GM21515 (cell line): ENCODE measurements around the gene TSPAN32.
"Not testable (repeated sequence)": the region's sequence is repeated elsewhere in the genome, so short reads cannot be mapped to it uniquely, and the experiment has no call there.

Experiments
- ATAC-seq: cut with Tn5 transposase; IDR thresholded peaks from one replicate; pipeline ENCODE4 v1.9.1; 2021; ENCODE audit not compliant: unreplicated experiment

Gene TSPAN32

GRCh38 chr11:2280208-2280607 is 21.6 kb upstream of the TSPAN32 start:
- no peak for ATAC-seq

DNA sequence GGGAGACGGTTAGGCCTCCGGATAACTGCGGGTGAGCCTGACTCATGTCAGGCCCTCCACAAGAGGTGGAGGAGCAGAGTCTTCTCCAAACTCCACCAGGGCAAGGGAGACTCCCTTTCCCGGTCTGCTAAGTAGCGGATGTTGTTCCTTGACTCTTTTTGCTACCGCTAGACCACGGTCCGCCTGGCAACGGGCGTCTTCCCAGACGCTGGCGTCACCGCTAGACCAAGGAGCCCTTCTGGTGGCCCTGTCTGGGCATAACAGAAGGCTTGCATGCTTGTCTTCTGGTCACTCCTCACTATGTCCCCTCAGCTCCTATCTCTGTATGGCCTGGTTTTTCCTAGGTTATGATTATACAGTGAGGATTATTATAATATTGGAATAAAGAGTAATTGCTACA is 15.5 kb upstream of the TSPAN32 start:
- not testable (repeated sequence) for ATAC-seq

- no peak for ATAC-seq
These were observed 14.7 kb upstream of the TSPAN32 start for GRCh38 chr11:2287091-2287490.

- ATAC-seq, result no peak
These were observed 12.5 kb upstream of the TSPAN32 start for GRCh38 chr11:2289350-2289749.

DNA sequence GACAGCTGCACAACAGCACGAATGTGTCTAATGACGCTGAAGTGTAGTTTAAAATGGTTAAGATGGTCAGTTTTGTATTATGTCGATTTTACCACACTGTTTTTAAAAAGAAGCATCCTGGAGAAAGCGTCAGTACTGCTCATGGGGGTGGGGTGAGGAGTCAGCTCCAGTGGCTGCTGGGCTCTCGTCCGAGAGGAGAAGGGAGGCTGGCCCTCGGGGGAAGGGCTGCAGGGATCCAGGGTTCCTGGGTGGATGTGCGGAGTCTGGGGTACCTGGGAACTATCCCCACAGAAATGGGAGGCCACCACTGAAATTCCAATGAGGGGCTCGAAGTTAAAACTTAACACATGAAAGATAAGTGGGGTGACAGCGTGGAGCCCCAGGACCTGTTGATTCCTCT is 12.0 kb upstream of the TSPAN32 start:
- no peak for ATAC-seq

- ATAC-seq, result no peak
These were observed 11.4 kb upstream of the TSPAN32 start for GRCh38 chr11:2290351-2290841.

DNA sequence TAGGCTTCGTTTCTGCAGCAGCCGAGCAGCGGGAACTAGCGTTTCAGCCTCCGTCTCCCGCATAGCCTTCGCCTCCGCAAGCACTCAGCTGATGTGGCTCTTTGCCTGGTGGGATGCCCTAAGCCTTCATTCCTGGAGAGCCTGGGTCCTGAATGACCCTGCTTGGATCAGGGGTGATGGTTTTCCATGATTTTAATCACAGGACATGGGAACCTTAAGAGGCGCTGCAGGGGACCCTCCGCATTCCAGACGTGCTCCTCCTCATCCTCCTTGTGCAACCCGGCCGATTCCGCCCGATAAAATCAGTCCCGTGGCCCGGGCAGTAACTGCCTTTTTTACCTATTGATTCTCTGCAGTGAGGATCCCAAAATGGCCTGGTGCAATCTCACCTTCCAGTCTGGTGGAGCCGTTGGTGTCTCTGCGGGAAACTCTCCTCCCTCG is 8.3 kb upstream of the TSPAN32 start:
- no peak for ATAC-seq

DNA sequence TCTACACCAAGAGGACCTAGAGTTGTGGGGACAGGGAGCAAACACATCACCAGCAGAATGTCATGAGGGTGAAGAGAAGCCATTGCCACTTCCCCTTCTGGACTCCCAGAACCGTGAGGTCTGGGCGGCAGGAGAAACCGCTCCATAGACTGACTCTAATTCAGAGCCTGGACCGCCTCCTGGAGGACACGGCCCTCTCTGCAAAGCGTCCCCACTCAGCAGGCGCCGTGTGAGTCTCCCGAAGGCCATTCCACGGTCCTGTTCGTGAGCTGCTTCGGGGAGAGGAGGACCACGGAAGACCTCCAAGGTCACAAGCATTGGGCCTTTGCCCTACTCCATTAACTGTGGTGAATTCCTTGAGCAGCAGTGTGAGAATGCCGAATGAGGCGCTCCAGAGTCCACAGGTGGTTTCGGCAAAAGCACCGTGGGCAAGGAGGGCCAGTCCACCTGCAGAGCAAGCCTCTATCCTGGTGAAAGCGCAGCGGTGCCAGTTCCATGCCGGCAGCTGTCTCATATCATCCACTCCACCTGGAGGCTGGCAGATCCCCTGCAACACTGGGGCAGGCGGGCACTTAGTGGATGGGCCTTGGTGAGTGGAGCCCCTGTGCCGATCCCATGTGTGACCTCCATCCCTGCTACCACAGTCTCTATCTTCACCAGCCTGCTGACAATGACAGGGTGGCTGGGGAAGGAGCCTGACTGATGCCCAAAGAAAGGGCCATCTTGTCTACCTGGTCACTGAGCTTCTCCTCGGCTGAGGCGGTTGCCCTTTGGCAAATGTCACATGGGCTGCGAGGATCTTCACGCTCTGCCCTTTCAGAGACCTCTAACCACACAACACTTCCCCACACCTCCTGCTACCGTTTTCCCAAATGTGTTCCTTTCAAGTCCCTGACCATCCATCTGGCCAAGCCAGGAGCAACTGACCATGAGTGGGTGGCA is 7.6 kb upstream of the TSPAN32 start:
- ATAC-seq, result no peak

DNA sequence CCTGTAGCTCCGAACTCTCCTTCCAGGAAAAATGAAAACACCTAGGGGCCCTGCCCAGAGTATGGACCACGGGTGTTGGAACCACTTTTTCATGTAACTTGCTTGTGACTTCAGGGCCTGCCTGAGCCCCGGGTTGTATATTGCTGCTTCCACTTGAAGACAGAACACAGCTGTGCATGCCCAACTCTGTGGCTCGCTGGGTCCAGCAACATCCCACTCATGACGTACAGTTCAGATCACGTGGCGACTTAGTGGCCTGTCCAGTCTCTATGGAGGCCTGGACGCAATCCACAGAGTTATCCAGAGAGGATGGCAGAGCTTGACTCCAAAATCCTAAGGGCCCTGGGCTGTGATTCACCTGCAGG is 6.9 kb upstream of the TSPAN32 start:
- no peak for ATAC-seq

- ATAC-seq, result no peak
These were observed 5.6 kb upstream of the TSPAN32 start for GRCh38 chr11:2295971-2296912.

GRCh38 chr11:2296913-2297622 is 4.7 kb upstream of the TSPAN32 start:
- ATAC-seq, result no peak

DNA sequence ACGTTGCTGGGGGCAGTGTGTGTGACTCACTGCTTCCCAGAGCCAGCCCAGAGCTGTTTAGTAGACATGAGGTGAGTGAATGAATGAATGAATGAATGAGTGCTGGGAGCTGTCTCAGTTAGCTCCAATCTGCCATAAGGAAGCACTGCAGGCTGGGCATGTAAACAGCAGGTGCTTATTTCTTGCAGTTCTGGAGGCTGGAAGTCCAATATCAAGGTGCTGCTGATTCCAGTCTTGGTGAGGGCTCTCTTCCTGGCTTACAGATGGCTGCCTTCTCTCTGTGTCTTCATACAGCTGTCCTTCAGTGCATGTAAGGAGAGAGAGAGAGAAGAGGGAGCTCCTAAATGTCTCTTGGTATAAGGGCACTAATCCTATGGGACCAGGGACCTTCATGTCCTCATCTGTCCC is 4.2 kb upstream of the TSPAN32 start:
- no peak for ATAC-seq

GRCh38 chr11:2298131-2298794 is 3.5 kb upstream of the TSPAN32 start:
- no peak for ATAC-seq

DNA sequence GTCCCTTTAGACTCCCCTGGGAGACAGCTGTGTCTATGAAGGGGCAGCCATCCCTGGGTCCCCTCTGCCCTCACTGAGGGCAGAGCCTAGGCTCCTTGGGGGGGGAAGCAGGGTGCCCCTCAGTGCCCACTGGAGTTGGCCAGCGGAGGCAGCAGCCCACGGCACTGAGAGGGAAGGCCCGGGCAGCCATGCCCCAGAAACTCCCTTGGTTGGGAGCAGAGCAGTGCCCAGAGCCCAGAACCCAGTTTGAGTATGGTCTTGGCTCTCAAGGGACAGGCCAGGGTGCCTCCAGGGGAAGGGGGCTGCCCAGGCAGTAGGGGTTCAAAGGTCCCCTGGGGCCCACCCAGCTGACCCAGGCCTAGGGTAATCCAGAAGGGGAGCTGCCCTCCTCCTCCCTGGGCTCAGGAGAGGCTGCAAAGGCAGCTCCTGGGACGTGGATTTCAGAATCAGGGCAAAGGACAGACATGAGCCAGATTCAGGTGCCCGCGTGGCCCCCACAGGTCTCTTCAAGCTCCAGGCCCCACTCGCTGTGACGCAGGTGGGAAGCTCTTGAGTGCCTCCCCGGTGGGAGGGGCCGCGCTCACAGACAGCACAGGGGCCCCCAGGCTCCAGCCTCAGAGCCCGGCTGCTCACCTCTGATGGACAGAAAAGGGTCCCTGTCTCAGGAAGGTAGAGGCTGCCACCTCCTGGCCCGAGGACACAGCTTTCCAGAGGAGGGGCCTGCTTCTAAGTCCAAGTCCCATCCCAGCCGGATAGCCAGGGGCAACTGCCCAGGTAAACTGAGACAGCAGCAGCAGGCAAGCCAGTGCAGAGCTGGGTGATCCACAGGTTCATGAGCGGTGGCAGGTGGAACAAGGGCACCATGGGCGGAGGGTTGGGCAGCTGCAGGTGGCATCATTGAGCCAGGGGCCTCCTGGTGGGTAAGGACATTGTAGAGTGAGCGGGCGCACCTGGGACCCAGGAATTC is 2.7 kb upstream of the TSPAN32 start:
- no peak for ATAC-seq

DNA sequence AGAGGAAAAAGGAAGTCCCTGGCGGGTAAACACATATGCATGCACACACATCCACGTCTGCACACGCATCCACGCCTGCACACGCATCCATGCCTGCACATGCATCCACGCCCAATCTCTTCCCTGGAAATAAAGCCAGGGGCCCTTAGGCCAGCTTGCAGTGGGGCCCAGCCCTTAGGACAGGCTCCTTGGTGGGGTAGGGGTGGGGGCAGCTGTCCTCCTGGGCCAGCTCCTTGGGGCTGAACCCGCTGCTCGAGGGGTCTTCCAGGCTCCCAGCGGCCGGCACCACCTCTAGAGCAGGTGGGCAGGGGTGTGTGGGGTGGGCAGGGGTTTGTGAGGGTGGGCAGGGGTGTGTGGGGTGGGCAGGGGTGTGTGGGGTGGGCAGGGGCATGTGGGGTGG is 2.0 kb upstream of the TSPAN32 start:
- ATAC-seq, result no peak

DNA sequence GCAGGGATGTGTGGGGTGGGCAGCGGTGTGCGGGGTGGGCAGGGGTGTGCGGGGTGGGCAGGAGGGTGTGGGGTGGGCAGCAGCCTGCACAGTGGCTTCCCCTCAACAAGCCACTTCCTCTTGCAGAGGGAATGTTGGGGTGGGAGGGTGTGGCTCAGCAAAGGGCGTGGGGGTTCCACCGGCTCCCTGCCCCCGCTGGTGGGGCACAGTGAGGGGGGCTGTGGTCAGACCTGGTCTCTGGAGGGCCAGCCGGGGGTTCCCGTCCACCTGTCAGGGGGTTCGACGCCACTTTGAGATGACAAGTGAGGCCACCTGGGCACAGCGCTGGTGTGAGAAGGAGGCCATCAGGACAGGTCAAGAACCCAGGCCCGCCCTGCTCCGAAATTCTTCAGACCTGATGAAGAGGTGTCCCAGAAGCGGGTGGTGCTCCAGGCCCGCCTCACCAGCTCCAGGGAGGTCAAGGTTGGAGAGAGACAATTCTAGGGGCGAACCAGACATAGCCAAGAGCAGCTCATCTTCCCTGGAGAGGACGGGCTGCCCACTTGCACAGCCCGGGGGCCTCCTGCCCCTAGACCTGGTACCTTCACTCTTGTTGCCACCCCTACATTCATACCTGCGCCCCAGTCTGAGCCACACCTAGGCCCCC is 1.4 kb upstream of the TSPAN32 start:
- ATAC-seq, result no peak

GRCh38 chr11:2300936-2301630 is 730 bp upstream of the TSPAN32 start:
- no peak for ATAC-seq

DNA sequence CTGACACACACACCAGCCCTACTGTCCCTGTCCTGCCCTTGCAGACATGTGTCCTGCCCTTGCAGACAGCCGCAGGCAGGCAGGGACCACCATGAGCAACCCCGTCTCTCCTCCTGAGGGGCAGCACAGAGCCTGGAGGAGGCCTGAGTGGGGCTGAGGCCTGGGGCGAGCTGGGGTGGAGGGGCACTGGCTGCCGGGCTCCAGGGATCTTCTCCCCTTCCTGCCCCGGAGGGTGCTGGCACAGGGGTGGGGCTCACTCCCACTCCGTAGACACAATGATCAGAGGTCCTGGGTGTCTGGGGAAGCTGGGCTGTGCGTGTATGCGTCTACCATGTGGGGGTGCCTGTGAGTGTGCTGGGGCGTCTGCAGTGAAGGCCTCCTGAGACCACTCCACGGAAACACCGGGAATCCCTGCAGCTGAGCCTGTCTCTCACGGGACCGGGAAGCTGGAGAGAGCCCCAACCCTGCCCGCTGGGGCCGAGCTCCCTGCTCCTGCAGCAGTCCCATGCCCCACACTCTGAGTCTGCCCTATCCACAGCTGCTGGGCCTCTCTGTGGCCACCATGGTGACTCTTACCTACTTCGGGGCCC is 588 bp downstream of the TSPAN32 start:
- ATAC-seq, result no peak
